CMK (cell line): ENCODE measurements around the gene NFYB.

Experiments
- DNase-seq: peaks from one replicate; pipeline ENCODE4 v3.0.0-alpha.2; 2010; ENCODE audit warnings: low read depth

The NFYB gene

GRCh38 chr12:104155711-104156555, 17.9 kb upstream of the NFYB start:
- no peak for DNase-seq

DNA sequence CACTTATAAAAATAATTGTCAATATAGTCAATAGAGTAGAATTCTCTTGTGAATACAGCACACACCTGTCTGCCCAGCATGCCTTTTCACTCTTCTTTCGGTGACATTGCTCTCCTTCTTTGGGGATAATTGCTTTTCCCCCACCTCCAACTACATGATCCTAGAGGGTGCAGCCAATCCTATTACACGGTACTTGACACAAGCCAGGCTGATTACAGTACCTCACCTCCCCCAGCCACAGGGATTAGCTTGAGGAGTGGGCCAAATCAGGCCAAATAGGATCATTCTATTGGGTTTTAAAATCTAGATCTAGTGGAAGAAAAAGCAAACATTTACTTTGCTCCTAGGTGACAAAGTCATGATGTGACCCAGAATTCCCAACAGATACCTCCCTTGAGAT, 16.8 kb upstream of the NFYB start:
- DNase-seq: no peak

DNA sequence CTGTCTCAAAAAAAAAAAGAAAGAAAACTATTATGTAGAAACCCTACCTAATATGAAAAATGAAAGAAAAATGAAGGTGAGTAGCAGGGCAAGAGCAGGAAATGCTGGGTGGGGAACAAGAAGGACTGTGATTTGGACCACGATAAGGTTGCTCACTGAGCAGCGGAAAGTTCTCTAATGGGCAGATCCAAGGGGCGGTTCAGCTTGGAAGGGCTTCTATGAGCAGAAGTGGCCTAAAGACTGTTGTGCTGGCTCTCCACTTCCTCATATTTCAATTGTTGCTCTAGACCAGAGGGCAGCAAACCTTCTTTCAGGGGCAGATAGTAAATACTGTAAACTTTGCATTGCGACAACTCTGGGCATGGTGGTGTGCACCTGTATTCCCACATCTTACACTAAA, 16.3 kb upstream of the NFYB start:
- DNase-seq: no peak

DNA sequence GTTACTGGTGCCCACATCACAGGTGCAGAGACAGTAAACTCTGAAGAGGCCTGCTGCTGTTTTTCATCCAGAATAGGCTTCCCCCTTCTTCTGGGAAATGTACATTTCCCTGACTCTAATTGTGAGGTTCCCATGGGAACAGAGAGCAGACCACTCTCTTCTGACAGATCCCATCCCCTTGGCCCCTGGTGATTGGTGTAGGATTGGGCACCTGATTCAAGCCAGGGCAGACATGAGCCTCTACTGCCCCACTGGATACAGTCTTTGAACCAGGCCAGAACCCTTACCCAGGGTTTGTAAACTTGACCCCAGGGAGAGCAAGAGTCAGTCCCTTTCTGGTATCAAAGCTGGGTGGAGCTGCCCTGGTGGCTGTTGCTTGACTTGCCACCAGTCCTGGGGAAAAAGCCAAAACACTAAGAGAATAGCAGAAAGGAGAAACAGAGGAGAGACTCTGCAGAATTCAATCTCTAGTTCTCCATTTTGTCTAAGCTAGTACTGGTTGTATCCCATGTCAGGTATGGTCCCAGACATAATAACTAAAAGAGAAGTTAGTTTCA, 14.8 kb upstream of the NFYB start:
- DNase-seq: no peak

DNA sequence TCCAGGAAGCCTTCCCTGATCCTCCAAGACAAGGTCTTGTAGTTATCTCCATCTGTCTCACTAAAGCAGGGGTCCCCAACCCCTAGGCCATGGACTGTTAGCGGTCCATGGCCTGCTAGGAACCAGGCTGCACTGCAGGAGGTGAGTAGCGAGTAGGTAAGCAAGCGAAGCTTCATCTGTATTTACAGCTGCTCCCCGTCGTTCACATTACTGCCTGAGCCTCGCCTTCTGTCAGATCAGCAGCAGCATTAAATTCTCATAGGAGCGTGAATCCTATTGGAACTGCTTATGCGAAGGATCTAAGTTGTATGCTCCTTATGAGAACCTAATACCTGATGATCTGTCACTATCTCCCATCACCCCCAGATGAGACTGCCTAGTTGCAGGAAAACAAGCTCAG, 12.4 kb upstream of the NFYB start:
- no peak for DNase-seq

GRCh38 chr12:104147346-104147745, 9.3 kb upstream of the NFYB start:
- no peak for DNase-seq

- DNase-seq: no peak
Observed at GRCh38 chr12:104143918-104144317, 5.9 kb upstream of the NFYB start.

GRCh38 chr12:104143002-104143401, 5.0 kb upstream of the NFYB start:
- no peak for DNase-seq

GRCh38 chr12:104142543-104142942, 4.5 kb upstream of the NFYB start:
- no peak for DNase-seq

DNA sequence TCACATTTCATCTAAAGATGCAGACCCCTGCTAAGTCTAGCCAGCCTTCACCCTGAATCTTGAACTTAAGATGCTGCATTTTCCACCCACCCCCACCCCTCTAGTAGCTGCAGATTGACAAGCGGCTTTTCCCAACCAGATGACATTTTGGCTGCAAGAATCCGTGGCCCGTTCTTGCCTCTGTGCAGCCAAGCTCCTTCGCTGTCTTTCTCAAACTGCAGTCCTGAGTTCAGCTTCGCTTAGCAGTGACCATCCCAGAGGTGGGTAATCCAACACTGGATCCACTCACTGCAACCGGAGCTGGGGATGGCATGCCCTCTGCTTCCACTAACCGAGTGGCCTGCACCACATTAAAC, 765 bp upstream of the NFYB start:
- no peak for DNase-seq

DNA sequence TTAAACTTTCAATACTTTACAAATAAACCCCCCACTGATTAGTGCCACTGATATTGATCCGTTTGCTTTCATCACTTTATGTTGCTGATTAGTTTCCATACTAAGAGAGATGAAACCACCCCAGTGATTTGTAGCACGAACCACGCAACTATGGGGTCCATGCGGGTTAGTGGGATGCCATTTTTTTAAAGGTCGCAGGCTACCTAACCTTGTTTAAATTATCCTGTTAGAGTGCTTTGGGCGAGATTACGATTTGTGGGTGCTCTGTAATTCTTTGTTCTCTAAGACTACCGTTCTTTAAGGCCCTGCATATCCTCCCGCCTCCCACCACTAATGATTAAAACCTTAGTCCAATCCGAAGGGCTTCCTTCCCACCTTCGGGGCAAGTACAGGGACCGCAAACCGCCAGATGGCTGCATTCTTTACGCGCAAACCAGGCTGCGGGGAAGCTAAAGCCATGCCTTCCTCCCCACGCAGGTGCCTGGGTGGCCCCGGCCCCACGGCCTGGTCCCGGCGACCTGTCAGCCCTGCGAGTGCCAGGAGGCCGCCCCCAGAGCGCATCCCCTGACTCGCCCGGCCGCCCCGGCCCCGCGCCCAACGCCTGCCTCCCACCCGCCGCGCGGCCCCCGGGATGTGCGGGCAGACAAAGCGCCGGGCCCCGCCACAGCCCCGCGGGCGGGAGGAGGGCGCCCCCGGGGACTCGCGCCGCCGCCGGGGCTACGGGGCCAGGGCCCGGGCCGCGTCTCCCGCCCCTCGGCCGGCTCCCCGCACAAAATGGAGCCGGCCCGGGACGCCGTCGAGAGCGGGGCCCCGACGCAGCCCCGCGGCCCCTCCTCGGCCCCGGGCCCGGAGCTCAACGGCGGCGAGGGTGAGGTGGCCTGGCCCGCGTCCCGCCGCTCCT, 759 bp downstream of the NFYB start:
- DNase-seq: no peak

DNA sequence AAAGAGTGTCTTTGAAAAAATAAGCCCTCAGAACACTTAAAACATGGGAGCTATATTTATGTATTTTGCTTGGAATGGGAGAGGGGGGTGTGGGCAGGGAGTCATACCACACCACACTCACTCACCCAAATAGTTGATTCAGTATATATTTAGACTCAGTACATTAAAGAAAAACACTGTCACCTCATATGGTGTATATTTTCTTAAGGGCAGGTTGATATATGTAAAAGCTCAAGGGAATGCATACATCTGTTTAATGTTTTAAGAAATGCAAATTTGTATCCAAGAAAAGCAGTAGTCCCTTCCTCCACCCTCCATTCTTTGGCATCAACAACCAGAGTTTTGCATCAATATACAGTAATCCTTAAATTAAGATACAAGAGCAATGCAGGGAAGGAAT, 1.4 kb downstream of the NFYB start:
- DNase-seq: no peak

DNA sequence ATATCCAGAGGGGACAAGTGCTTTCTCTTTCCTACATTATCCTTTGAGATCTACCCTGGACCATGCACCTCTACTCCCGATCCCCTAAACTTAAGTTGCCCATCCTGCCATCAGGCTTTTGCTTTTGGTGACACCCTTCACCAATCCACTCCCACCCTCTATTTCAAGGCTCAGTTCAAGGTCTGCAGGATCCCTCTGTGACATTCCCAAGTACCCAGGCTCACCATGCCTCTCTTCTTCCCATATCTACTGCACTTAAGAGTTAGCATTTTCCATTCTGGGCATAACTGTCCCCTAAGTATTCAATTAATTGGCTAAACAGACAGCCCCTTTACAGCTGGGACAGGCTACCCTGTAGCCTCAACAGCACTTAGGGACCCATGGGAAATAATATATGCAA, 3.1 kb downstream of the NFYB start:
- no peak for DNase-seq

DNA sequence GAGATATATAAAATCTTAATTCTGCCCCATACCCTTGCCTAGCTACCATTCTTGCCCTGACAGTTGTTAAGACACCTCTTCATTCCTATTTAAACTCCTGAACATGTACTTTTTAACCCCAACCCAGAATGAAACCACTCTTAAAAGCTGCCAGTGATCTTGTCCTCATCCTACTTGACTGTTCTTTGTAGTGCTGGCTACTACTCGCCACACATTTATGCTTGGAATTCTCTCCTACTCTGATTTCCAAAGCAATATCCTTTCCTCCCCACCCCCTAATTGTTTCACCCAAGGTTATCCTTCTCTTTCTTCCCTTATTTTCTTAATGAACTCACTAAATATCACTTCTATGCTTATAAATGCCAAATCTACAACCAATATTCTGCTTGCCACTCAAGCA, 4.1 kb downstream of the NFYB start:
- DNase-seq: no peak

DNA sequence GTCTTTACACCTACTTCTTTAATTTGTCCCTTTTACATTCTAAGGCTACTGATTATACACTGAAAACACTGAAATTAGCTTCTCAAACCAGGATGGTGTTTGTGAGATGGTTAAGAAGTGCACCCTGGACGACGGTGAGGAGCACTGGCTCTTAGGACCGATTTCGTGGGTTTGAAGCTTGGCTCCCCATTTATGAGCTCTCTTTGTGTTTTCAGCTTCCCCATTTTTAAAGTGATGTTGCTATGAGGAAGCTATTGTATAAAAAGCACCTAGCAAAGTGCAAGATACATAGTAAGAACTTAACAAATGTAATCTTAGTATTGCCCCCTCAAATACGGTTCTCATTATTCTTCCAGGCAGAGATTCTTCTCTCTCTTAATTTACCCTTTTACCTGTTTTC, 4.7 kb downstream of the NFYB start:
- DNase-seq: no peak

DNA sequence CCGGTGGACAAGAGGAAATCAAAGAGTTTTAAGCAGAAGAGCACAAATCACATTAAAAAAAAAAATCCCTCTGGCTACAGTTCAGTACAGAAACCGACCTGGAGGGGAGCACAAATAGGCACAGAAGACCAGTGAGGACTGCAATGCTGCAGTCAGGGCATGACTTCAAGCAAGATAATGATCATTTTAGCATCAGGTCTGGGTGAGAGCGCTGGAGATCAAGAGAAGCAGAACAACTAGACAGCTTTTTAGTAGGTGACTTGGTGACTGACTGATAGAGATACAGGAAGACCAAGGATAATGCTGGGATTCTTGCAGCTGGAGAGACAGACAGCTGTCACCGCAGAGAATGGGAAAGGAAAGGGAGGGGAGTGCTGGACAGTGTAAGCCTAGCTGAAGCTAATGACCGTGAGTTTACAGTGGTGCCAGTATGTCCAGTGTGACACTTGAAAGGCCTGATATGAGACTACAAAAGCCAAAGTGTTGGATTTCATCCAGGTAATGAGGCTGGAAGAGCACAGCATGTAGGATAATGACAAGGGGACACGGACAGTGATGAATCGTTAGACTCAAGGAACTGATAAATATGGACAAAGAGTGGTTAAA, 5.6 kb downstream of the NFYB start:
- DNase-seq: no peak

DNA sequence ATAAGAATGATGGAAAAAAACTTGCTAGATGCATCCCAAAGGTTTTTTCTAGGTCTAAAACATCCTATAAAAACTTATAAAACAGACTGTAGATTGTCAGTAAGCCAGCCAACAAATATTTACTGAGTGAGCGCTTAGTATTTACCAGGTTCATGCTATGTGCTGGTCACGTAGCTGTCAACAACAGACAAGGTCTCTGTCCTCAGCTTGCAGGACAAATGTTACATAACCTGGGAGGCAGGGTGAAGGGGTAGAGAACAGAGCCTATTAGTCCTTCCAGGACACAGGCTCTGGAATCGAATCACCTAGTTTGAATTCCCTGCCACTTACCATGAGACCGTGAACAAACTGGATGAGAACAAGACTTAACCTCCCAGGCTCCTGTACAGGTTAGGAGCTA, 6.4 kb downstream of the NFYB start:
- DNase-seq: no peak

DNA sequence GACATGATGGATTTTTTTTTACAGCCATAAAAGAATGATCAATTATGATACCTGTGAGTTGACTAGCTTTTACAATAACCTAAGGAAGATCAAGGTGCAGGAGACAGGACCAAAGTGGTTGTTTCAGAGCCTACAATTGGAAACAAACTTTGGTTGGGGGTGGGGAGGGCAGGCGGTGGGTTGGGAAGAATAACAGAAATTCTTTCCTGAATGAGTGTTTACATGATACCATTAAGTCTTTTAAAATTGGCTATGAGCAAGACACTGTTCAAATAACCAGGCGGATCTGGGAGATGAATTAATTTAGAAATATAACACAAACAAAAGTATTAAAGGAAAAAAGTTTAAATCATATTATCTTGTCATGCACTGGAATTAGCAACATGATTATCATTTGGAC, 7.2 kb downstream of the NFYB start:
- DNase-seq: no peak

- no peak for DNase-seq
Observed at GRCh38 chr12:104126548-104126947, 11.5 kb downstream of the NFYB start.

GRCh38 chr12:104122298-104122697, 15.7 kb downstream of the NFYB start:
- no peak for DNase-seq

- no peak for DNase-seq
Observed at GRCh38 chr12:104121001-104121400, 17.0 kb downstream of the NFYB start.

DNA sequence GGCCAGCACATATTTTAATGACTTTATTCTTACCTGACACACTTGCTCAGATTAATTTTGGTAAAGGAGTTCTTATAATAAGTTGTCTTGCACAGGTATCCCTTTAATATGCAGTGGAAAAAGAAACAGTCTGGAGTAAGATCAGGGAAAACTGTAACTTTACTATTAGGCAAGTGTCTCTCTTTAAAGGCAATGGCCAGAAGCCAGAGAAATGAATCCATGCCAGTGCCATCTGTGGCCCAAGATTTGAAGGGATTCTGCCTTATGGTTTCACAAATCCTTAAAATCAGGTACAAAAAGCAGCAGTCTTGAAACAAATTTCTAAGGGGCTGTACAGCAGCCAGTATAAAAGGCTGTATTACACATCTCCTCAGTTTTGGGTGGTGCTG, 22.4 kb downstream of the NFYB start:
- no peak for DNase-seq
